22Rv1 (cell line): ENCODE results near the gene MBP.

Experiments
- CTCF ChIP-seq: fragments of 450-650 bp; IDR thresholded peaks from 2 replicates; pipeline ENCODE4 v1.5.1; 2017; ENCODE audit warnings: mild to moderate bottlenecking
- ZFX ChIP-seq: fragments of 450-650 bp; IDR thresholded peaks from 2 replicates; pipeline ENCODE4 v1.6.1; 2017; ENCODE audit warnings: antibody characterized with exemption, borderline replicate concordance

DNA sequence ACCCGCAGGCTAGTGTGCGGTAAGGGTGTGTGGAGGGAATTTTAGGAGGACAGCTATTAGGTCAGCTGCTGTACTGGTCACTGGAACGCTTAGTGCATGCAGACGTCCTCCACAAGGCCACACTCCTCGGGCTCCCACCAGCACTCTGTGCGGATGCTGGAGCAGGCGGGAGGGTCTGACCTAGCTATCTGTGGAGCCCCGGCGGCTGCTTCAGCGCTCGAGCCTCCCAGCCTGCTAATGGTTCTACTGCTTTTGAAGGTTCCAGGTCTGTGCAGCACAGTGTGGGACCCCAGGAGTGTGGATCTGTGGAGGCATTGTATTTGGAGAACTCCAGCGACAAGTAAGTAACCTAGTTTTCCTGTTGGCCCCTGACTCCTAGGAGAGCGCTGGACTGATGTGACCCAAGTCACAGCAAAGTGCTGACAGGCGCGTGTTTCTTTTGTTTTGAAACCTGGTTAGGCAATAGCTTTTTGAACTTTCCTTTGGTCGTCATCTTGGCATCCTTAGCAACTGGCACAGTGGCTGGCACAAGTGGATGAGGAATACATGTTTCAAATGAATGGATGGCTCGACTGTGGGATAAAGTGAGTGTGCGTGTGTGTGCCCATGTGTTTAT lies 196.8 kb downstream of the MBP start:
- no peak for TF ChIP-seq CTCF
- no peak for TF ChIP-seq ZFX
